C4-2B (cell line): ENCODE results near the gene MLXIPL.
"Not testable (repeated sequence)": the region's sequence is repeated elsewhere in the genome, so short reads cannot be mapped to it uniquely, and the experiment has no call there.

Experiments
- H3K27ac ChIP-seq: fragments of 450-650 bp; 2 replicates; pipeline ENCODE4 v1.5.1; 2017
- CTCF ChIP-seq: fragments of 450-650 bp; conservative IDR thresholded peaks from 2 replicates; pipeline ENCODE4 v1.5.1; 2017; ENCODE audit warnings: mild to moderate bottlenecking
- ZFX ChIP-seq: fragments of 450-650 bp; IDR thresholded peaks from 2 replicates; pipeline ENCODE4 v1.6.1; 2017

Gene MLXIPL

GRCh38 chr7:73567846-73568685 is 56.3 kb downstream of the MLXIPL start:
- no peak for TF ChIP-seq ZFX
- TF ChIP-seq CTCF: no peak
- peak overlapping the region; percentile 14 for H3K27ac ChIP-seq

GRCh38 chr7:73567140-73567539 is 57.2 kb downstream of the MLXIPL start:
- TF ChIP-seq CTCF: no peak
- no peak for TF ChIP-seq ZFX
- H3K27ac ChIP-seq: no peak overlapping the region

DNA sequence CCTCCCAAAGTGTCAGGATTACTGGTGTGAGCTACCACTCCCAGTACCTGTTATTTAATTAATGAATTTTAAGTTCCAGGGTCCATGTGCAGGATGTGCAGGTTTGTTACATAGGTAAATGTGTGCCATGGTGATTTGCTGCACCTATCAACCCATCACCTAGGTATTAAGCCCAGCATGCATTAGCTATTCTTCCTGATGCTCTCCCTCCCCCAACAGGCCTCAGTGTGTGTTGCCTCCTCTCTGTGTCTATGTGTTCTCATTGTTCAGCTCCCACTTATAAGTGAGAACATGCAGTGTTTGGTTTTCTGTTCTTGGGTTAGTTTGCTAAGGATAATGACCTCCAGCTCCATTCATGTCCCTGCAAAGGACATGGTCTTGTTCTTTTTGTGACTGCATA is 57.9 kb downstream of the MLXIPL start:
- H3K27ac ChIP-seq: not testable (repeated sequence)

- TF ChIP-seq CTCF: no peak
- no peak for TF ChIP-seq ZFX
- H3K27ac ChIP-seq: no peak overlapping the region
Observed at GRCh38 chr7:73565675-73566340, 58.5 kb downstream of the MLXIPL start.

DNA sequence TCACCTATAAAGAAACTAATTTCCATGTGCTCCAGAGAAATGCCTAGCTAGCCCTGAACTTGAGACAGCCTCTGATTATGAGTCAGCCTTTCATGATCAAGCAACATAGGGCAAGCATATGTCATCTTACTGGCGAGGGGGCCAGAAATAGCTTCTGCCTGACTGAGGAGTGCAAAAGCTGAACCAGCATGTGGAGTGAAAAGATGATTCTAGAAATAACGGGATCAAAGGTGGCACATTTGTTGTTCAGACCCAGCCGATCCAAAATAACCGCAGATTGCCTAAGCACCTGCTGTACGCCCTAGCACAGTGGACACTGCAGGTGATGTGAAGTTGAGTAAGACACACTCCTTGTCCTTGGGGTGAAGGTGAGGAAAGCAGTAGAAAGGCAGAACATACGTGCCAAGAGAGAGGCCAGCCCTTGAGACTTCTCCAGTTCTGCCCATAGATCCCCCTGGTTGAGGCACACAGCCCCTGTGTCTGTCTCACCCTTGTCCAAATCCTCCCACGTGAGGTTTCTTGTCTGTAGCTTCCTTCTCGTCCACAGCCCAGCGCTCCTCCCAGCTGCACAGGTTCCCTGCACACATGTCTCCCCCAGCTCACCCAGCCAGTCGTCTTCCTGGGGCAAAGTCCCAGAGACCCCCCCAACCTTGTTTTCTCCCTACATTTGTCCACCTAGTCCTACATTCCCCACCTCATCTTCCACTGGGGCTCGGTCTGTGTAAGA is 64.0 kb downstream of the MLXIPL start:
- TF ChIP-seq ZFX (no peak), CTCF (no peak)
- no peak overlapping the region for H3K27ac ChIP-seq

GRCh38 chr7:73557397-73558257 is 66.7 kb downstream of the MLXIPL start, which contains the start of gene BCL7B:
Gene BCL7B, minus strand, starts transcription at chr7:73557690. Its CDS starts 112 bp downstream, at chr7:73557578.
- peak within 1 kb of the TSS; percentile 94 for H3K27ac ChIP-seq

More at GRCh38 chr7:73557397-73558257, 66.7 kb downstream of the MLXIPL start, which contains the start of gene BCL7B:
- TF ChIP-seq CTCF (no peak), ZFX (no peak; the same call in 1 of the 2 replicates)
